NCI-H146 treated with DMSO at 0.1 percent for 48 hours (cell line): Measurements from ENCODE around the gene EPHB2.

Source experiments
- DNase-seq: peaks from one replicate; lab custom pipeline; 2025; ENCODE audit not compliant: unreplicated experiment; lab: John Stamatoyannopoulos, UW

EPHB2 gene

GRCh38 chr1:22852144-22852655 lies 141.6 kb downstream of the EPHB2 start:
- DNase-seq: no peak

- no peak for DNase-seq
These were observed 143.1 kb downstream of the EPHB2 start for GRCh38 chr1:22853651-22854185.

- no peak for DNase-seq
These were observed 144.3 kb downstream of the EPHB2 start for GRCh38 chr1:22854688-22855565.

GRCh38 chr1:22855668-22856606 lies 145.3 kb downstream of the EPHB2 start:
- no peak for DNase-seq

GRCh38 chr1:22857661-22858060 lies 147.0 kb downstream of the EPHB2 start:
- DNase-seq: no peak

- no peak for DNase-seq
These were observed 149.8 kb downstream of the EPHB2 start for GRCh38 chr1:22860414-22860800.

GRCh38 chr1:22860883-22861385 lies 150.3 kb downstream of the EPHB2 start:
- DNase-seq: no peak

- DNase-seq: no peak
These were observed 151.3 kb downstream of the EPHB2 start for GRCh38 chr1:22861764-22862440.

- DNase-seq: no peak
These were observed 152.1 kb downstream of the EPHB2 start for GRCh38 chr1:22862752-22863151.

GRCh38 chr1:22863766-22864165 lies 153.1 kb downstream of the EPHB2 start:
- DNase-seq: no peak

- DNase-seq: no peak
These were observed 154.2 kb downstream of the EPHB2 start for GRCh38 chr1:22864886-22865285.

GRCh38 chr1:22865736-22866135 lies 155.1 kb downstream of the EPHB2 start:
- DNase-seq: no peak

GRCh38 chr1:22866868-22867267 lies 156.2 kb downstream of the EPHB2 start:
- no peak for DNase-seq

- no peak for DNase-seq
These were observed 157.7 kb downstream of the EPHB2 start for GRCh38 chr1:22868331-22868730.

GRCh38 chr1:22869325-22869724 lies 158.7 kb downstream of the EPHB2 start:
- no peak for DNase-seq

- no peak for DNase-seq
These were observed 159.7 kb downstream of the EPHB2 start for GRCh38 chr1:22870201-22870871.

GRCh38 chr1:22872981-22873664 lies 162.5 kb downstream of the EPHB2 start:
- DNase-seq: no peak

- DNase-seq: no peak
These were observed 164.1 kb downstream of the EPHB2 start for GRCh38 chr1:22874785-22875184.

GRCh38 chr1:22875241-22875640 lies 164.6 kb downstream of the EPHB2 start:
- no peak for DNase-seq
